ENCODE measurements around the gene AHCYL2.

The AHCYL2 gene

GRCh38 chr7:129375141-129375938, 150.5 kb downstream of the AHCYL2 start:
- no peaks in the 10 kb centered on the region for H3K36me3 ChIP-seq (ENCODE audit: insufficient read depth, low read length)
- no peak overlapping the region for H3K9ac ChIP-seq (ENCODE audit: low read depth, low read length, poor library complexity, severe bottlenecking)
- no peak overlapping the region for H2AFZ ChIP-seq (ENCODE audit: low read length)
- TF ChIP-seq EZH2phosphoT487 (IDR thresholded peaks at IDR 0.05; ENCODE audit: borderline replicate concordance) (no peak), CTCF (conservative IDR thresholded peaks at IDR 0.05; ENCODE audit: low read length) (no peak)
- peaks cover 21% of the 10 kb centered on the region for H3K4me1 ChIP-seq (ENCODE audit: insufficient read depth, low read length, poor library complexity, severe bottlenecking)
- no peaks in the 10 kb centered on the region for H3K9me2 ChIP-seq (replicated peaks; ENCODE audit: low read depth, low read length)
- no peaks in the 10 kb centered on the region for H3K27me3 ChIP-seq (ENCODE audit: insufficient read depth, low read length, poor library complexity, severe bottlenecking)
- H3F3A ChIP-seq (ENCODE audit: low read depth), result no peaks in the 10 kb centered on the region
- H3K9me3 ChIP-seq (ENCODE audit: insufficient read depth, low read depth, low read length), result no peaks in the 10 kb centered on the region
- no peak overlapping the region for H3K4me3 ChIP-seq (ENCODE audit: low read length, poor library complexity, severe bottlenecking)
- no peaks in the 10 kb centered on the region for H4K20me1 ChIP-seq (ENCODE audit: insufficient read depth, low read length, poor library complexity, severe bottlenecking)
- no peaks in the 10 kb centered on the region for H3K79me2 ChIP-seq (ENCODE audit: insufficient read depth, low read length)
- H3K4me2 ChIP-seq (ENCODE audit: low read depth, low read length, poor library complexity, severe bottlenecking), result no peak overlapping the region

GRCh38 chr7:129376076-129376777, 151.4 kb downstream of the AHCYL2 start:
- Histone ChIP-seq H3K9me3 (ENCODE audit: insufficient read depth, low read depth, low read length) (no peaks in the 10 kb centered on the region), H3K9me2 (replicated peaks; ENCODE audit: low read depth, low read length) (no peaks in the 10 kb centered on the region), H3K4me3 (ENCODE audit: low read length, poor library complexity, severe bottlenecking) (no peak overlapping the region), H3F3A (ENCODE audit: low read depth) (no peaks in the 10 kb centered on the region), H3K9ac (ENCODE audit: low read depth, low read length, poor library complexity, severe bottlenecking) (no peak overlapping the region), H3K4me1 (ENCODE audit: insufficient read depth, low read length, poor library complexity, severe bottlenecking) (peaks cover 17% of the 10 kb centered on the region), H3K36me3 (ENCODE audit: insufficient read depth, low read length) (no peaks in the 10 kb centered on the region), H2AFZ (ENCODE audit: low read length) (no peak overlapping the region), H3K27me3 (ENCODE audit: insufficient read depth, low read length, poor library complexity, severe bottlenecking) (no peaks in the 10 kb centered on the region), H4K20me1 (ENCODE audit: insufficient read depth, low read length, poor library complexity, severe bottlenecking) (no peaks in the 10 kb centered on the region), H3K4me2 (ENCODE audit: low read depth, low read length, poor library complexity, severe bottlenecking) (no peak overlapping the region), H3K79me2 (ENCODE audit: insufficient read depth, low read length) (no peaks in the 10 kb centered on the region)
- peak; percentile 94 for TF ChIP-seq CTCF (conservative IDR thresholded peaks at IDR 0.05; ENCODE audit: low read length)
- no peak for TF ChIP-seq EZH2phosphoT487 (IDR thresholded peaks at IDR 0.05; ENCODE audit: borderline replicate concordance)

- Histone ChIP-seq H3K4me3 (ENCODE audit: low read length, poor library complexity, severe bottlenecking) (no peak overlapping the region), H3F3A (ENCODE audit: low read depth) (no peaks in the 10 kb centered on the region), H3K4me1 (ENCODE audit: insufficient read depth, low read length, poor library complexity, severe bottlenecking) (peaks cover 17% of the 10 kb centered on the region), H3K9ac (ENCODE audit: low read depth, low read length, poor library complexity, severe bottlenecking) (no peak overlapping the region), H3K27me3 (ENCODE audit: insufficient read depth, low read length, poor library complexity, severe bottlenecking) (no peaks in the 10 kb centered on the region), H3K36me3 (ENCODE audit: insufficient read depth, low read length) (no peaks in the 10 kb centered on the region), H3K79me2 (ENCODE audit: insufficient read depth, low read length) (no peaks in the 10 kb centered on the region), H4K20me1 (ENCODE audit: insufficient read depth, low read length, poor library complexity, severe bottlenecking) (no peaks in the 10 kb centered on the region), H3K4me2 (ENCODE audit: low read depth, low read length, poor library complexity, severe bottlenecking) (peak overlapping the region; percentile 18), H2AFZ (ENCODE audit: low read length) (0 out of 2 replicates have a peak overlapping the region, but pooled peaks have one; percentile 3), H3K9me3 (ENCODE audit: insufficient read depth, low read depth, low read length) (no peaks in the 10 kb centered on the region), H3K9me2 (replicated peaks; ENCODE audit: low read depth, low read length) (no peaks in the 10 kb centered on the region)
- TF ChIP-seq CTCF (conservative IDR thresholded peaks at IDR 0.05; ENCODE audit: low read length), result peak; percentile 47; the same call in 1 of the 2 replicates
- TF ChIP-seq EZH2phosphoT487 (IDR thresholded peaks at IDR 0.05; ENCODE audit: borderline replicate concordance), result no peak
Observed at GRCh38 chr7:129376778-129377700, 152.2 kb downstream of the AHCYL2 start.

Data from Loucy (cell line).